ENCODE data around the gene GRXCR1. TPM values are rescaled to one million over a fixed set of nuclear protein-coding genes. Genes with fewer than 3 reads are reported as not detected.
A peak's percentile ranks its signal among the peaks of the same experiment; 100 is the strongest.

The GRXCR1 gene
- not detected for total RNA-seq

DNA sequence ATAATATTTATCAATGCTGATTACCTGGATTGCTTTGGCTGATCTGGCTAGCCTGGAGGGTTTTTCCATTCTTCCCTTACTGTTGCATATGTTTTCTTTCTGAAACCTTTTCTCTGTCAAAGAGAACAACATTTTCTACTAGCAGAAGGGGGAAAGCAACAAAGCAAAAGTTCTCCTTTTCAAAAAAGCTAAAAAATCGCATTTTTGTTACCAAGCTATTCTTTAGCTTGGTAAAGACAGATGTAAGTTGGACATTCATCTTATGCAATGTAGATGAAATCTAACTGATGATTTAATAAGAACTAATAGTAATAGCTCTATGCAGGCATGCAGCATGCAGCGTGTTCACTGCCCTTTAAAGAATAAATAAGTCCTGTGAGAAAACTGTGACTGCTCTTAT, at the start of gene GRXCR1:
Gene GRXCR1 (plus strand): TSS at position 301 of the 400 bp plus-strand sequence. CDS start 554 bp downstream, outside the sequence.
- H3K9me3 Mint-ChIP-seq = peaks cover 7% of the 10 kb centered on the region in 2 donors
- no peak for ATAC-seq
- no peak for DNase-seq (ENCODE audit: low spot score in 2 of 2)
- no peaks in the 10 kb centered on the region for H3K36me3 Mint-ChIP-seq
- H3K27ac Mint-ChIP-seq = no peak within 1 kb of the TSS

DNA sequence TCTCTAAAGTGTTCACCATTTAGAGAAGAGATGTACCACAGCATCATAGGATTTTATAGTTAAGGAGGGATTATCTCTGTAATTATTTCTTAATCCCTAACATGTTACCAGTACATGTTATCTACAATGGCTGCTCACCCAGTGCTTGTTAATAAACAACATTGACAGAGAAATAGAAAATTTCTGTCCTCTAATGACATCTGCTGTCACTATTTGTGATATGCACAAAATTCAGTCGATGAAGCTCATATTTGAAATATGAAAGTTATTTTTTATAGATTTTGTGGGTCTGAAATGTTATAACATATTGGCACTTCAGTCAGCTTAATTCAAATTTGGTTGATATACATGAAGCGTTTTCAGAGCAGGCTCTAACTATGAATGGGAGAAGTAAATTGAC, 48.8 kb upstream of the GRXCR1 start:
- Mint-ChIP-seq H3K27ac (no peak overlapping the region), H3K9me3 (no peaks in the 10 kb centered on the region), H3K36me3 (no peaks in the 10 kb centered on the region)
- no peak for DNase-seq (ENCODE audit: low spot score in 2 of 2)
- ATAC-seq = no peak

- Mint-ChIP-seq H3K27ac (no peak overlapping the region), H3K9me3 (peaks cover 0 to 5% of the 10 kb centered on the region in 2 donors), H3K36me3 (no peaks in the 10 kb centered on the region)
- ATAC-seq (no peak), DNase-seq (ENCODE audit: low spot score in 2 of 2) (no peak)
Measured at GRCh38 chr4:42844422-42845070, 48.0 kb upstream of the GRXCR1 start.

- ATAC-seq = no peak
- Mint-ChIP-seq H3K27ac (no peak overlapping the region), H3K36me3 (peaks cover 0 to 3% of the 10 kb centered on the region in 2 donors), H3K9me3 (peaks cover 8 to 10% of the 10 kb centered on the region in 2 donors)
- no peak for DNase-seq (ENCODE audit: low spot score in 2 of 2)
Measured at GRCh38 chr4:42845586-42845985, 46.9 kb upstream of the GRXCR1 start.

- Mint-ChIP-seq H3K27ac (no peak overlapping the region), H3K36me3 (peaks cover 0 to under 1% of the 10 kb centered on the region in 2 donors), H3K9me3 (peaks cover 0 to 4% of the 10 kb centered on the region in 2 donors)
- DNase-seq (ENCODE audit: low spot score in 2 of 2) (no peak), ATAC-seq (peak; percentile 36 to 64)
Measured at GRCh38 chr4:42855779-42856178, 36.7 kb upstream of the GRXCR1 start.

DNA sequence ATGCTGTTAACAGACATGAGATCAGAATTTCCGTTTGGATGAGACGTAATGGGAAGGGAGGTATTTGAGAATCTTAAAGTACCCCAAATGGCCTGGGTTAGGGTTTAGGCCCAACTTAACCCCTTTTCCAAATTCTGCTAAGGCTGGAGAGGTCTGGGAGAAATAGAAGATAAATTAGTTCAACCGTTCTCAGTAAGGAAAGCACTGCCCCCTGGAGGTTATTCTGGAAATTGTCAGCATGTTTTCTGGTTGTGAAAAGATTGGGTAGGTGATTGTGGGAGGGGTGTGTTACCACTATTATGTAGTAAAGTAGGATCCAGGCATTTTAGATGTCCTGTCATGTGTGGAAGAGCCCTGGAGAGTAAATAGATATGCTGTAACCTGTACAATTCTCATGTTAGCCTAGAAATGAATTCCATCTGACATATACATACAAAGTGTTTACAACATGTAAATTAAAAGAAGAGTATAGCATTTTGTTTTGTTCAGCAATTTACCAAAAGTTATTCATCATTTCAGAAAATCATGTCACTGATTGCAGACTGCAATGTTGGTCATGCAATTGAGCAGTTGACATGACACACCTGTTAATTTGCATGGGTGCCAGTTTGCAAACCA, 26.8 kb upstream of the GRXCR1 start:
- no peaks in the 10 kb centered on the region for H3K9me3 Mint-ChIP-seq
- no peak overlapping the region for H3K27ac Mint-ChIP-seq
- DNase-seq (ENCODE audit: low spot score in 2 of 2) = peak in 1 of 2 donors; percentile 57
- no peaks in the 10 kb centered on the region for H3K36me3 Mint-ChIP-seq
- peak; percentile 26 to 39 for ATAC-seq

- no peak for DNase-seq (ENCODE audit: low spot score in 2 of 2)
- no peak for ATAC-seq
- Mint-ChIP-seq H3K36me3 (no peaks in the 10 kb centered on the region), H3K9me3 (no peaks in the 10 kb centered on the region), H3K27ac (no peak overlapping the region)
Measured at GRCh38 chr4:42871261-42871660, 21.3 kb upstream of the GRXCR1 start.

GRCh38 chr4:42871671-42872290, 20.7 kb upstream of the GRXCR1 start:
- Mint-ChIP-seq H3K27ac (no peak overlapping the region), H3K36me3 (no peaks in the 10 kb centered on the region), H3K9me3 (no peaks in the 10 kb centered on the region)
- no peak for DNase-seq (ENCODE audit: low spot score in 2 of 2)
- ATAC-seq = no peak

DNA sequence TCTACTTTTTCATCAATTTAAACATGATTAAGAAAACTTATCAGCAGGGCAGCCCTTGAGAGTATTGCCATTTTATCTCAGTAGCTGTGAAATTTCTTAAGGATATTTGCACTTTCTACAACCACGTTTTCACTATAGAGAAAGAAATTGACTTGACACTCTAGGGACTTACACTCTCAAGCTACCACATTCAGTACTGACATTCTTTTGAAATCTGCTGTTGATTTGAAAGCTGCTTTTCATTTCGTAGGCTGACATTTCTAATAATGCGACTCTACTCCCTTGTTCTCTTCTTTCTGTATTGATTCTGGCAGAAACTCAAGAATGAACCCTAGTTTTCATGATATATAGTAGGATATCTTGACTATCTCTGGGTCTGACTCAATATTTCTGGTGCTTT, 13.7 kb upstream of the GRXCR1 start:
- DNase-seq (ENCODE audit: low spot score in 2 of 2) = no peak
- Mint-ChIP-seq H3K9me3 (no peaks in the 10 kb centered on the region), H3K36me3 (no peaks in the 10 kb centered on the region), H3K27ac (no peak overlapping the region)
- ATAC-seq = no peak

DNA sequence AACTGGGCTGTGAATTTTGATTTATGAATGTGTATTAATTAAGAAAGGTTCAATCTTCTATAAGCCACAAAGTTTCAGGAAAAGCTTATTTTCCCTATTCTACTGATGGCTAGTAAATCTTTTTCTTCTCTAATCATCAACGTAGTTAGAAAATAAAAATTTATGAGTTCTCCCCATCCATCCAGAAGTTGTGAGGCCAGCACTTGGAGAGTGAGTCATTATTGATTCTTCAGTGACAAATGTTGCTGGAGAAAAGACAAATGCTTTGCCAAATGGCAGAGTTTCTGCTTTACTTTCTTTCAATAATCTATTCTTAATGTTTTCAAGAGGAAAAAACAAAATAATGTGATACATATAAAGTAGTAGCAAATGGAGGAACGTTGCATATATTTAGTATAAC, 11.3 kb upstream of the GRXCR1 start:
- ATAC-seq (no peak), DNase-seq (ENCODE audit: low spot score in 2 of 2) (no peak)
- Mint-ChIP-seq H3K36me3 (peaks cover 0 to 5% of the 10 kb centered on the region in 2 donors), H3K27ac (no peak overlapping the region), H3K9me3 (peaks cover 0 to 6% of the 10 kb centered on the region in 2 donors)

DNA sequence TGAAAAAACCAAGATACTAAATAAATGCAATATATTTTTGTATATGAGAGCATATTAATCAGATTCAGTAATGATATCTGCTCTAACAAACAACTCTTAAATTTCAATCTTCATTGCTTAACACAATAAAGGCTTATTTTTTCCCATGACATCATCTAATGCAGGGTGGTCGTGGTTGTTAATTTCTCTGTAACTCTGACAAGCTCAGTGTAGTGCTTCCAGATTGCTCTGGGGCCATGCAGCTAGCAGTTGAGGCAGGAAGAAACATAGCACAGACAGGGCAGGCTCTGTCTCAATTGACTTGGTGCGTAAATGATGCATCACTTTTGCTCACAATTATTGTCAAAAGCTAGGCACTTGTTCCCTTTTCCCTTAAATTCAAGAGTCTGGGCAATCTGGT, 869 bp upstream of the GRXCR1 start:
- ATAC-seq (no peak), DNase-seq (ENCODE audit: low spot score in 2 of 2) (no peak)
- no peak overlapping the region for H3K27ac Mint-ChIP-seq
- no peaks in the 10 kb centered on the region for H3K36me3 Mint-ChIP-seq
- peaks cover 8 to 13% of the 10 kb centered on the region in 2 donors for H3K9me3 Mint-ChIP-seq

DNA sequence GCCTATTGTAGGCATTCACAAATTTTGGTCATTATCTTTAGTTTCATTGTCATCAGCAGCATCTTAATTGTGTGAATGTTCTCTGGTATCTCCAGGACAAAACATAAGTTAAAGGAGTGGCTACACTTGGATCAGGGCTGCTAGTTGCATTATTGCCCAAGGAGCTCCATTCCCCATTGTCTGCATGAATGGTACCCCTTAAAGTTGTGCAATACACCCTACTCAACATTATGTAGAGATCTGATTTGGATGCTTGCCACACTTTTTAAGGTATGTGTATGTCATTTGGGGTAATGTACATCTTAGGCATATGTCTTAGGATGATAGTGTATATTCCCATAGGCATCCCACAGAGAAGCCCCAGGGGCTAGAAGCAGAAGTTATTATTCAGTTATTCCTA, 2.9 kb downstream of the GRXCR1 start:
- no peak overlapping the region for H3K27ac Mint-ChIP-seq

DNA sequence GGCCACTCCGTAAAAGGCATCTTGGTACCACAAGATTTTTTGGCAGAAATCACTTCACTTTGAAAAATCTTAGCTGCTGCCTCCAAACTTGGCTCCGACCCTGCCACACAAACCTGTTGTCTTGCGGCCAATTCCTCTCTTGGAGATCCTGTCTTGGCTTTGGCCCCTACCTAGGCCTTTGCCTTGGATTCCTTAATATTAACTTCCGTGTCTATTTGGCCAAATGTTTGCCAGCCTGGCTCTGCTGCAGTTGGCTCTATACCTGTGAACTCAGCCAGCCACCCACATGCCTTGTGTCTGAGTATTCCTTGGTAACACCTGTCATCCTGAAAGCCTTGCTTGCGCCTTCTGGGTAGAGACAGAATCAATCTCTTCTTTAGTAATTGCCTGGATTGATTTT, 12.5 kb downstream of the GRXCR1 start:
- DNase-seq (ENCODE audit: low spot score in 2 of 2) = no peak
- Mint-ChIP-seq H3K36me3 (no peaks in the 10 kb centered on the region), H3K27ac (no peak overlapping the region), H3K9me3 (no peaks in the 10 kb centered on the region)
- ATAC-seq = no peak

More for the DNA sequence above, 2.9 kb downstream of the GRXCR1 start:
- H3K9me3 Mint-ChIP-seq = no peaks in the 10 kb centered on the region
- ATAC-seq (no peak), DNase-seq (ENCODE audit: low spot score in 2 of 2) (no peak)
- no peaks in the 10 kb centered on the region for H3K36me3 Mint-ChIP-seq

DNA sequence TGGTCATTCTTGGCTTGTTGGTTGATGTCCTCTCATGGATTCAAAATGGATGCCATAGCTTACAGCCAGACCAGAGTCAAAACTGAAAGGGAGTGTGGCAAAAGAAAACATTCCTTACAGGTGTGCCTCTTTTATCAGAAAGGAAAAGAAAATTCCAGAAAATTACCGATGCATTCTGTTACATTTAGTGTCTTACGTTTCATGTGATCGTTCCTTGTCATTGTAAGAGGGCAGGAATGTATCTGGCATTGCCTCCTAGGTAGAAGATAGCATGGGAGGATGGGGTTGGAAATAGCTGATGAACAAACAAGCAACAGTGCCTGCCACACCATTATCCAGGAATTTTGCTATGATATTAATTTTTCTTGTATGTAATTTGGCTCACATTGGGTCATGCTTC, 13.1 kb downstream of the GRXCR1 start:
- ATAC-seq = no peak
- Mint-ChIP-seq H3K27ac (no peak overlapping the region), H3K36me3 (no peaks in the 10 kb centered on the region), H3K9me3 (no peaks in the 10 kb centered on the region)
- no peak for DNase-seq (ENCODE audit: low spot score in 2 of 2)

- H3K9me3 Mint-ChIP-seq = no peaks in the 10 kb centered on the region
- DNase-seq (ENCODE audit: low spot score in 2 of 2) (no peak), ATAC-seq (no peak)
- no peak overlapping the region for H3K27ac Mint-ChIP-seq
- no peaks in the 10 kb centered on the region for H3K36me3 Mint-ChIP-seq
Measured at GRCh38 chr4:42906341-42906740, 13.8 kb downstream of the GRXCR1 start.

DNA sequence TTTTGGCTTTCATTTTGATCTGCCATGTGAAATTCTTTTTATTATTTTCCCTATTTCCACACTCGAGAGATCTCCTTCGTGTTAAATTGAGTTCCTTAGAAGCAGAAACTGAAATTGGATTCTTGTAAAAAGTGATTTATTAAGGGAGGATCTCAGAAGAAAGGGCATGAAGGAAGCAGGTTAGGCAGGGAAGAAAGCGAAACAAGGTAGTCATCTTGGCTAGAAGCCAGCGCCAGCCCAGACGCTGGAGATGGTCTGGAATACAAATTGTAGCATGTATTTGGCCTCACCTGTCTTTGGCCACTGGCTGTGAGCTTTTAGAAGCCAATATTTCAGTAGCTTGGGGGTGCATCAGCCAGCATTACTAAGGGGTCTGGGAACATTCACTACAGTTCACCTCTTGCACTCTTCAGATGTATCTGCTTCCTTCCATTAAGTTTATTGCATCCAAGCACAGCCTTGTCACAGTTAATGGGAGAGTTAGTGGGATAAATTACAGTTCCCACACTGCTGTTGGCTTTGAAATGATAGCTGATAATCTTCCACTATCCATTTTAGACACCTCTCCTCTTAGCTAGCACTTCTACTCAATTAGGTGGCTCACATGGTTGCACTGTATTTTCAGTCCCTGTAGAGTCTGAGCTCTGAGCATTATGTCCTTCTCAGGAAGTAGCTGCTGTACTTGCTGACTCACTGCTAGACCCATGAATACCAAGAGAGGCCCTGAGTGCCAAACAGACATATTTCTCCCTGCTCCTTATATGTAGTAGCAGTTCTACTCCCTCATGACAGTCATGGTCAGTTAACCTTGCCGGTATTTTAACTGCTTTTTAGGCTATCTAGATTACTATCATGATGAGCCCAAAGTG, 14.6 kb downstream of the GRXCR1 start:
- ATAC-seq (no peak), DNase-seq (ENCODE audit: low spot score in 2 of 2) (no peak)
- no peaks in the 10 kb centered on the region for H3K9me3 Mint-ChIP-seq
- no peak overlapping the region for H3K27ac Mint-ChIP-seq
- no peaks in the 10 kb centered on the region for H3K36me3 Mint-ChIP-seq

DNA sequence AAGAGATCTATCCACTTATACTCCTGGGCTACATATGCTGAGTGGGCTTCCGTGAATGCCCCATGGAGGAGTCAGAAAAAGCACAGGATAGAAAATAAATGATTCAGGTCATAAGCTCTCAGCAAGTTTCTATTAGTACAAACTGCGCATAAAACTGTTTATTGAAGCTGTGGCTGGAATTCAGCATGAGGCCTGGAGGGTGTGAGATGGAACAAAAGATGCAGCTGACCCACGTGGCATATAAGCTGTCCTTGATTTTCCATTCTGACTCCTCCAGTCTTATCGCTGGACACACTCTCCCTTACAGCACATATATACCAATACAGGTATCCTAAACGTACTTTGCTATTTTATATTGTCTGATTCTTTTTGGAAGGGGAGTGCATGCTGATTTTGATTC, 17.9 kb downstream of the GRXCR1 start:
- Mint-ChIP-seq H3K9me3 (no peaks in the 10 kb centered on the region), H3K36me3 (no peaks in the 10 kb centered on the region), H3K27ac (no peak overlapping the region)
- DNase-seq (ENCODE audit: low spot score in 2 of 2) (no peak), ATAC-seq (no peak)
